ENCODE measurements around the gene RNF41. TPM values are rescaled to one million over a fixed set of nuclear protein-coding genes. Genes with fewer than 3 reads are reported as not detected.

Gene RNF41
- total and polyA plus RNA-seq, 4 donors = 51.5 to 75.1 (median 57.3) TPM

GRCh38 chr12:56163533-56164344 is 58.0 kb downstream of the RNF41 start:
- WGBS (ENCODE audit: insufficient coverage) = 60% methylated on average over 5 of the region's 11 CpGs
- H3K27me3 ChIP-seq (ENCODE audit: control insufficient read depth, insufficient read depth, low read length) = no peaks in the 10 kb centered on the region
- DNase-seq (ENCODE audit: low read depth in 4 of 6, low spot score in 6 of 6) = no peak
- H3K36me3 ChIP-seq (ENCODE audit: control insufficient read depth, insufficient read depth, low read length) = peaks cover 92% of the 10 kb centered on the region
- no peak overlapping the region for H3K27ac ChIP-seq (ENCODE audit: low read depth, low read length)
- H3K9me3 ChIP-seq (ENCODE audit: control insufficient read depth, insufficient read depth, low read length) = no peaks in the 10 kb centered on the region
- no peak overlapping the region for H3K4me3 ChIP-seq (ENCODE audit: low read depth, low read length)
- peaks cover 26% of the 10 kb centered on the region for H3K4me1 ChIP-seq (ENCODE audit: control insufficient read depth, insufficient read depth, low read length)

- no peak overlapping the region for H3K27ac ChIP-seq (ENCODE audit: low read depth, low read length)
Observed at GRCh38 chr12:56162468-56163290, 59.0 kb downstream of the RNF41 start.

GRCh38 chr12:56161690-56162351 is 59.9 kb downstream of the RNF41 start:
- WGBS (ENCODE audit: insufficient coverage) = 80% methylated on average over 5 of the region's 10 CpGs
- Histone ChIP-seq H3K4me1 (ENCODE audit: control insufficient read depth, insufficient read depth, low read length) (peaks cover 37% of the 10 kb centered on the region), H3K4me3 (ENCODE audit: low read depth, low read length) (no peak overlapping the region)

More at GRCh38 chr12:56162468-56163290, 59.0 kb downstream of the RNF41 start:
- H3K36me3 ChIP-seq (ENCODE audit: control insufficient read depth, insufficient read depth, low read length) = peaks cover 81% of the 10 kb centered on the region
- H3K4me1 ChIP-seq (ENCODE audit: control insufficient read depth, insufficient read depth, low read length) = peaks cover 28% of the 10 kb centered on the region
- H3K4me3 ChIP-seq (ENCODE audit: low read depth, low read length) = no peak overlapping the region
- no peaks in the 10 kb centered on the region for H3K9me3 ChIP-seq (ENCODE audit: control insufficient read depth, insufficient read depth, low read length)
- H3K27me3 ChIP-seq (ENCODE audit: control insufficient read depth, insufficient read depth, low read length) = no peaks in the 10 kb centered on the region
- no CpG with 5 or more reads among the region's 11 CpGs for WGBS (ENCODE audit: insufficient coverage)
- no peak for DNase-seq (ENCODE audit: low read depth in 4 of 6, low spot score in 6 of 6)

GRCh38 chr12:56160894-56161689 is 60.6 kb downstream of the RNF41 start:
- Histone ChIP-seq H3K4me3 (ENCODE audit: low read depth, low read length) (peak overlapping the region; percentile 100), H3K27ac (ENCODE audit: low read depth, low read length) (peak overlapping the region; percentile 99), H3K9me3 (ENCODE audit: control insufficient read depth, insufficient read depth, low read length) (no peaks in the 10 kb centered on the region), H3K36me3 (ENCODE audit: control insufficient read depth, insufficient read depth, low read length) (peaks cover 68% of the 10 kb centered on the region), H3K27me3 (ENCODE audit: control insufficient read depth, insufficient read depth, low read length) (no peaks in the 10 kb centered on the region), H3K4me1 (ENCODE audit: control insufficient read depth, insufficient read depth, low read length) (peaks cover 41% of the 10 kb centered on the region)
- WGBS (ENCODE audit: insufficient coverage) = 73% methylated on average over 4 of the region's 11 CpGs
- no peak for DNase-seq (ENCODE audit: low read depth in 4 of 6, low spot score in 6 of 6)

More at GRCh38 chr12:56161690-56162351, 59.9 kb downstream of the RNF41 start:
- DNase-seq (ENCODE audit: low read depth in 4 of 6, low spot score in 6 of 6) = no peak
- Histone ChIP-seq H3K27ac (ENCODE audit: low read depth, low read length) (no peak overlapping the region), H3K27me3 (ENCODE audit: control insufficient read depth, insufficient read depth, low read length) (no peaks in the 10 kb centered on the region), H3K36me3 (ENCODE audit: control insufficient read depth, insufficient read depth, low read length) (peaks cover 73% of the 10 kb centered on the region), H3K9me3 (ENCODE audit: control insufficient read depth, insufficient read depth, low read length) (no peaks in the 10 kb centered on the region)

GRCh38 chr12:56160193-56160763 is 61.4 kb downstream of the RNF41 start:
- H3K9me3 ChIP-seq (ENCODE audit: control insufficient read depth, insufficient read depth, low read length) = no peaks in the 10 kb centered on the region
- peaks cover 68% of the 10 kb centered on the region for H3K36me3 ChIP-seq (ENCODE audit: control insufficient read depth, insufficient read depth, low read length)
- peaks cover 41% of the 10 kb centered on the region for H3K4me1 ChIP-seq (ENCODE audit: control insufficient read depth, insufficient read depth, low read length)
- H3K4me3 ChIP-seq (ENCODE audit: low read depth, low read length) = peak overlapping the region; percentile 100
- no peaks in the 10 kb centered on the region for H3K27me3 ChIP-seq (ENCODE audit: control insufficient read depth, insufficient read depth, low read length)
- WGBS (ENCODE audit: insufficient coverage) = 56% methylated on average over 7 of the region's 7 CpGs
- H3K27ac ChIP-seq (ENCODE audit: low read depth, low read length) = peak overlapping the region; percentile 99
- DNase-seq (ENCODE audit: low read depth in 4 of 6, low spot score in 6 of 6) = no peak

- 61% methylated on average over 6 of the region's 8 CpGs for WGBS (ENCODE audit: insufficient coverage)
- DNase-seq (ENCODE audit: low read depth in 4 of 6, low spot score in 6 of 6) = no peak
- H3K27ac ChIP-seq (ENCODE audit: low read depth, low read length) = peak overlapping the region; percentile 99
- H3K36me3 ChIP-seq (ENCODE audit: control insufficient read depth, insufficient read depth, low read length) = peaks cover 68% of the 10 kb centered on the region
- no peaks in the 10 kb centered on the region for H3K27me3 ChIP-seq (ENCODE audit: control insufficient read depth, insufficient read depth, low read length)
- H3K4me3 ChIP-seq (ENCODE audit: low read depth, low read length) = peak overlapping the region; percentile 100
- no peaks in the 10 kb centered on the region for H3K9me3 ChIP-seq (ENCODE audit: control insufficient read depth, insufficient read depth, low read length)
- peaks cover 41% of the 10 kb centered on the region for H3K4me1 ChIP-seq (ENCODE audit: control insufficient read depth, insufficient read depth, low read length)
Observed at GRCh38 chr12:56159482-56160192, 62.1 kb downstream of the RNF41 start.

- Histone ChIP-seq H3K9me3 (ENCODE audit: control insufficient read depth, insufficient read depth, low read length) (no peaks in the 10 kb centered on the region), H3K27me3 (ENCODE audit: control insufficient read depth, insufficient read depth, low read length) (no peaks in the 10 kb centered on the region), H3K4me1 (ENCODE audit: control insufficient read depth, insufficient read depth, low read length) (peaks cover 47% of the 10 kb centered on the region), H3K36me3 (ENCODE audit: control insufficient read depth, insufficient read depth, low read length) (peaks cover 64% of the 10 kb centered on the region), H3K27ac (ENCODE audit: low read depth, low read length) (peak overlapping the region; percentile 99), H3K4me3 (ENCODE audit: low read depth, low read length) (peak overlapping the region; percentile 100)
- 0% methylated on average over 5 of the region's 6 CpGs for WGBS (ENCODE audit: insufficient coverage)
- peak in 3 of 6 donors; percentile 7 to 71 (median 65) for DNase-seq (ENCODE audit: low read depth in 4 of 6, low spot score in 6 of 6)
Observed at GRCh38 chr12:56158926-56159461, 62.7 kb downstream of the RNF41 start.

Measured in spinal cord (tissue), 10 donors.